NOMO-1 treated with dmso at 0.1 percent for 144 hours (cell line): ENCODE data around the gene SMARCA4.
"Not testable (repeated sequence)": the region's sequence is repeated elsewhere in the genome, so short reads cannot be mapped to it uniquely, and the experiment has no call there.

Experiments used
- DNase-seq: peaks from one replicate; lab custom pipeline; 2025; ENCODE audit not compliant: unreplicated experiment; lab: John Stamatoyannopoulos, UW

The SMARCA4 gene

GRCh38 chr19:10976131-10976892 lies 15.5 kb downstream of the SMARCA4 start:
- DNase-seq = no peak

- no peak for DNase-seq
These were observed 16.9 kb downstream of the SMARCA4 start for GRCh38 chr19:10977742-10978092.

- DNase-seq = peak; percentile 86
These were observed 19.1 kb downstream of the SMARCA4 start for GRCh38 chr19:10979951-10980381.

DNA sequence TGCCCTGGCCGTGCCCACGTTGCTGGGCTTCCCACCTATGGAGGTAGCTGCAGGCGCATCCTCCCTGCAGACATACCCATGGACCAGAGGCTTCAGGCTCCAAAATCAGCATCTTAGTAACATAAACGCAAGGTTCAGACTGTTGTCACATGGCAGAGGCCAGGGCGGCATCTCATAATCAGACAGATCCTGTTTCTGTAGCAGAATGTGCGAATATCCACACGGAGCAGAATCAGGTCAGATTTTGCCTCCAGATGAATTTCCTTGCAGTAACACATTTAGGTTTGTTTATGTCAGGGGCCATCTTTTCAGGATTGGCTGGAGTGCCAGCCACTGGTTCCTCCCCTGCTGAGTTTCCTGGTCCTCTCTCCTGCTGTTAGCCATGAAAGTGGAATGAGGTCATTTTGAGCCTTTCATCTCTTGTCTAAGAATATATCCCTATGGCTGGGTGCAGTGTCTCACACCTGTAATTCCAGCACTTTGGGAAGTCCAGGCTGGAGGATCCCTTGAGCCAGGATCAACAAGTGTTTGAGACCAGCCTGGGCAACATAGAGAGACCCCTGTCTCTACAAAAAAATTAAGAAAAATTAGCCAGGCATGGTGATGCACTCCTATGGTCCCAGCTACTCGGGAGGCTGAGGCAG lies 20.5 kb downstream of the SMARCA4 start:
- no peak for DNase-seq

DNA sequence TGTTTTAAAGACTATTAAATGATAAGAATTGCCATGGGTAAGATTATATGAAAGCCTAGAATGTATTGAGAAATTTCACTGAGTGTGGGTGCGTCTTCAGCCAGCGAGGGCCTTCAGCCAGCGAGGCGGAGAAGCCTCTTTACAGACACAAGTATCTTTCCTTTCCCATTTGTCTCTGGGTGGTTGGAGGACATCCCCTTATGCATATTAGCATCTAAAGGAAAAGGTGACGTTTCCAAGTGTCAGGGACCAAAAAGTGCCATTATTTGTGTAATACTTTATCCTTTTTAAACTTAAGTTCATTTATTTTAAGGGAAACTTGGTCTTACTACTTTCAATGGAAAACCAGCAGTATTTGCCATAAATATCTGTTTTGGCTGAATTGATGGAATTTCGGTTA lies 22.2 kb downstream of the SMARCA4 start:
- DNase-seq = no peak

DNA sequence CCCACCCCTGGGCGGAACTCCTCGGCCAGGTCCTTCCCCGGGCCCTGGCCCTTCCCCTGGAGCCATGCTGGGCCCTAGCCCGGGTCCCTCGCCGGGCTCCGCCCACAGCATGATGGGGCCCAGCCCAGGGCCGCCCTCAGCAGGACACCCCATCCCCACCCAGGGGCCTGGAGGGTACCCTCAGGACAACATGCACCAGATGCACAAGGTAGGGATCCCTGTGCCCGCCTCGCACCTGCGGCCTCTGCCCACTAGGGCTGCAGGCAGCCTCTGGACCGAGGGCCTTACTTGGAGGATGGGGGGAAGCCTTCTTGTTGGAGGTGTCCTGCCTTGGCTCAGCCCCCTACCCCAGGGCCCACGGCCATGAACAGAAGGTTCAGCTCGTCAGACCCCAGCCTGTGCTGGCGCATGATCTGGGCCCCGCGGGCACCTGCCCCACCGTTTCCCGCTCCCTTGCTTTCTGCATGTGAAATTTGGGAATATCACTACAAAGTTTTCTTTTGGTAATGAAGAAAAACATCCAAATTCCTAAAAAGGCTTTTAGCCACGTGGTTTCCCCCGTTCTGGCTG lies 23.4 kb downstream of the SMARCA4 start:
- DNase-seq = no peak

DNA sequence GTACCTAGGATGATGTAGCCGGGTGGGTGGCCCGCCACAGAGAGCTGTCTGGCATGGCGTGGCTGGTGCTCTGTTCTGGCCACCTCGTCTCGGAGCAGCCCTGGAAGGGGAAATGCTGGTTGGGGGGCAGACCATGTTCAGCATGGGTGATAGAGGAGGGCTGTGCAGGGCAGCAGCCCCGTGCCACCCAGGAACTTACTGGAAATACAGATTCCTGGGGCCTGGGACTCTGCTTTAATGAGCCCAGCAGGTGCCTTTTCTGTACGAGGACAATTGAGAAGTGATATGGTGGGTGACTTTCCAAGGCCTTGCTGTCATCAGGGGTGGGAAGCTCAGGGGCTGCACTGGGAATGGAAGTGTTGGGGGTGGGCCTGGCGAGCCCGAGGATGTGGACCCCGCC lies 24.7 kb downstream of the SMARCA4 start:
- DNase-seq = no peak

DNA sequence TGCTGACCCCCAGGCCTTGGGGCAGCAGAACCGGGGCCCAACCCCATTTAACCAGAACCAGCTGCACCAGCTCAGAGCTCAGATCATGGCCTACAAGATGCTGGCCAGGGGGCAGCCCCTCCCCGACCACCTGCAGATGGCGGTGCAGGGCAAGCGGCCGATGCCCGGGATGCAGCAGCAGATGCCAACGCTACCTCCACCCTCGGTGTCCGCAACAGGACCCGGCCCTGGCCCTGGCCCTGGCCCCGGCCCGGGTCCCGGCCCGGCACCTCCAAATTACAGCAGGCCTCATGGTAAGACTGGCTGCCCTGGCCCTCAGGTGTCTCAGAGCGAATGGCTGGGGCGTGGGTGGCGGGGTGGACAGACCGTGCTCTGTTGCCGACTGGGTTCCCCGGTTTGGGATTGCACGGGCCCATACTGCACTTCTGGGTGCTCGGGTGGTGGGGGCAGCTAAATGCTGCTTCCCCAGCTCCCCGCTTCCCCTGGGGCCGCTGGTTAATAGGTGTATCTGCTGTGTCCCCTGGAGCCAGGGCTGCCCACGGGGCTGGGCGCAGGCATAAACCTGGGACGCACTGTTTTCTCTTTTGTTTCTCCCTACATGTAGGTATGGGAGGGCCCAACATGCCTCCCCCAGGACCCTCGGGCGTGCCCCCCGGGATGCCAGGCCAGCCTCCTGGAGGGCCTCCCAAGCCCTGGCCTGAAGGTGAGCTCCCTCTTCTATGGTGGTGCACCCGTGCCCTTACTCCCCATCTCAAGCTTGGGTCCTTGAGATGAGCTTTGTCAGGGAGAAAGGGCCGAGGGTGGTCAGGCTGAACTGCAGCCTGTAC lies 25.7 kb downstream of the SMARCA4 start:
- DNase-seq = no peak

GRCh38 chr19:10987571-10988297 lies 26.9 kb downstream of the SMARCA4 start:
- no peak for DNase-seq

GRCh38 chr19:10988380-10988779 lies 27.6 kb downstream of the SMARCA4 start:
- no peak for DNase-seq

DNA sequence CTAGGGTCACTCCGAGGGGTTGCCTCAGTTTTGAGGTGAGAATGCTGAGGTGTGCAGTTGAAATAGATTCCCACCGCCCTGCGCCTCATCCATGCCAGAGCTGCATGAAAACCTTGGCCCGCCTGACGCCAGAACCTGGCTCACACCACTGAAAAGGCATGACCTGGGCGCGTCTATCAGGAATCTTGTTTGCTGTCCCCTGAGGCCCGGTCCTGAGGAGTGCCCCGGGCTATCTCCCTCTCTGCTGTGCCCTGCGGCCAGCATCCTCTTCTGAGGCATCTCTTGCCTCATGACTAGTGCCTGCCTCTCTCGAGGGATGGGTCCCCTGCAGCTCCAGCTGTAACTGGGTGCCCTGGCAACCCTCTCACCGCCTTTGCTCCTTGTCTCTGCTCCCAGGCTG lies 28.1 kb downstream of the SMARCA4 start:
- no peak for DNase-seq

DNA sequence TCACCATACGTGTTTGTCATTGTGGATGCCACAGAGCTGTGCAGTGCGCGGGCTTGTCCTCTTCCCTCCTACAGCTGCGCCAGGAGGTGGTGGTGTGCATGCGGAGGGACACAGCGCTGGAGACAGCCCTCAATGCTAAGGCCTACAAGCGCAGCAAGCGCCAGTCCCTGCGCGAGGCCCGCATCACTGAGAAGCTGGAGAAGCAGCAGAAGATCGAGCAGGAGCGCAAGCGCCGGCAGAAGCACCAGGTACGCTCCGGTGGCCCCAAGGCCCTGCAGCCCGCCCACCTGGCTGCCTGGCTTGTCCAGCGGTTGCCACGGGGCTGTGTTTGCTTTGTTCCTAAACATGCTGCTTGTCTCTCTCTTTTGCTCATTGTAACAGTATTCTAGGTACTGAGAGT lies 30.2 kb downstream of the SMARCA4 start:
- DNase-seq = no peak

GRCh38 chr19:10991521-10992081 lies 30.8 kb downstream of the SMARCA4 start:
- no peak for DNase-seq

DNA sequence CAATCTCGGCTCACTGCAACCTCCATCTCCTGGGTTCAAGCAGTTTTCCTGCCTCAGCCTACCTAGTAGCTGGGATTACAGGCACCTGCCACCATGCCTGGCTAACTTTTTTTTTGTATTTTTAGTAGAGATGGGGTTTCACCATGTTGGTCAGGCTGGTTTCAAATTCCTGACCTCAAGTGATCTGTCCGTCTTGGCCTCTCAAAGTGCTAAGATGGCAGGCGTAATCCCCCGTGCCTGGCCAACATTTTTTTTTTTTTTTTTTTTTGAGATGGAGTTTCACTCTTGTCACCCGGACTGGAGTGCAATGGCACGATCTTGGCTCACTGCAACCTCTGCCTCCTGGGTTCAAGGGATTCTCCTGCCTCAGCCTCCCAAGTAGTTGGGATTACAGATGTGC lies 31.3 kb downstream of the SMARCA4 start:
- not testable (repeated sequence) for DNase-seq

DNA sequence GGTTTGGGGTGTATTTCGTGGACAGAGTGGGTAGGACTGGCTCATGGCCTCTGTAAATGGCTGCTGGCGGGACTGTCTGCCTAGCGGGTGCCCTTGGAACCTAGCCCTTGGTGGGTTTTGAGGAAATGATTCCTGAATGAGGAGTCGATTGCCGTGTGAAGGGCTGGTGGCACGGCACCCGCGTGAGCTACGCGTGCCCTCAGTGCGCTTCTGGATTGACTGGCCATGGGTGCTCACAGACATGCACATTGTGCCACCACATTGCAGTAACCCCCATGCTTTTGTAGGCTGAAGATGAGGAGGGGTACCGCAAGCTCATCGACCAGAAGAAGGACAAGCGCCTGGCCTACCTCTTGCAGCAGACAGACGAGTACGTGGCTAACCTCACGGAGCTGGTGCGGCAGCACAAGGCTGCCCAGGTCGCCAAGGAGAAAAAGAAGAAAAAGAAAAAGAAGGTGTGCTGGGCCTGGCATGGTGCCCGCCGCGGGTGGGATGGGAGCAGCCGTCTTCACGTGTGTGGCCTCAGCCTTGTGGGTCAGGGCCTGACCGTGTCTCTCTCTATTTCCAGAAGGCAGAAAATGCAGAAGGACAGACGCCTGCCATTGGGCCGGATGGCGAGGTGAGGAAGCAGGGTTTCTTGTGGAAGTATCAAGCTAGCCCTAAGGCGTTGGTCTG lies 35.2 kb downstream of the SMARCA4 start:
- no peak for DNase-seq

DNA sequence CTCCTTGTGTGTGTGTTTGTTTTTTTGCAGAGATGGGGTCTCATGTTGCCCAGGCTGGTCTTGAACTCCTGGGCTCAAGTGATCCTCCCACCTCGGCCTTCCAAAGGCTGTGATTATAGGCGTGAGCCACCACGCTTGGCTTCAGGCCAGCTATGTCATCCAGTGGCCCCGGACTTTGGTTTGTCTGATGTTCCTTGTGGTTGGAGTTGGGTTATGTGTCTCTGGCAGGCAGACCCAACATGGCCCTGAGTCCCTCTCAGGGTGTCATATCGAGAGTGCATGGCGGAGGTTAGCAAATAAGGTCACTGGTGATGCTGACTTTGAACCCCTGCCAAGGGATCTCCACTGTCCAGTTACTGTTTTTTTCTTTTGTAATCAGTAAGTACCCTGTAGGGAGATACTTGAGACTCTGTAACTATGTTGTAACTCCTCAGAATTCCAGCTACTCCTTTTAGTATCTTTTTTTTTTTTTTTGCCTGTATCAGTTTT lies 37.3 kb downstream of the SMARCA4 start:
- no peak for DNase-seq

DNA sequence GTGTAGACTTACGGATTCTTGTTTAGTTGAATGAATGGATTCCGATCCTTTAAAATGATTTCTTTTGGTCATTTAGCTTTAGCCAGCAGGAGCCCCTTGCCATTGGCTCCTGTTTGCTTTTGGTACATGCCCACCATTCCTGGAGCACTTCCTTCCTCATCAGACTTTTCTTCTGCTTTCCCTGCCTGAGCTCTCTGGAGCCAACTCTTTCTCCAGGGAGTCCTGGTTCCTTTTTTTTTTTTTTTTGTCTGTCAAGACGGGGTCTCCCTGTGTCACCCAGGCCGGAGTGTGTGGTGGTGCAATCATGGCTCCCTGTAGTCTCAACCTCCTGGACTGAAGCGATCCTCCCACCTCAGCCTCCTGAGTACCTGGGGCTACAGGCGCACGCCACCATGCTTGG lies 37.8 kb downstream of the SMARCA4 start:
- no peak for DNase-seq

DNA sequence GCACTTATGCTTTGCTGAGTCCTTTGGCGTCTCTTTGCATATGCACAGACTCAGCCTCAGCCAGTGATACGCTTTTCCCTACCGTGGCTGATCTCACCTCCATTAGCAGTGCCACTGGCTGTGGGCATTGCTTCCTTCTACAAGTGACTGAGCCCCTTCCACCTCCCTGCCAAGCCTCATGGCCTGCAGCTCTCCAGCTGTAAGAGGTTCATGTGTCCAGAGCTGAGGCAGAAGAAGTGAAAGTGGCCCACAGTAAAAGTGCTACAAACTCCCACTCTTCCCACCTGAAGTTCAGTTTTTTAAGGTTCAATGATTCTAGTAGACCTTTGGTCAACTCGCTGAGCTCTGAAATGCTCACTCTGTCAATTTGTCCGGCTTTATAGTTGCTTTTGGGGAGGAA lies 44.7 kb downstream of the SMARCA4 start:
- DNase-seq = no peak

DNA sequence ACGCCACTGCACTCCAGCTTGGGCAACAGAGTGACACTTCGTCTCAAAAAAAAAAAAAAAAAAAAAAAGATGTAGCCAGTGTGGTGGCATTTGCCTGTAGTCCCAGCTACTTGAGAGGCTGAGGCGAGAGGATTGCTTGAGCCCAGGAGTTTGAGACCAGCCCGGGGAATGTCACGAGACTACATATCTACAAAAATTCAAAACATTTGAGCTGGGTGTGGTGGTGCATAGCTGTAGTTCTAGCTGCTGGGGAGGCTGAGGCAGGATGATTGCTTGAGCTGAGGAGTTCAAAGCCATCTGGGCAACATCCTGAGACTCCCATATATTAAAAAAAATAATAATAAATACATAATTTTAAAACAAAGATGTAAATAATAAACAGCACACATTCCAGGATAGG lies 46.6 kb downstream of the SMARCA4 start:
- no peak for DNase-seq

DNA sequence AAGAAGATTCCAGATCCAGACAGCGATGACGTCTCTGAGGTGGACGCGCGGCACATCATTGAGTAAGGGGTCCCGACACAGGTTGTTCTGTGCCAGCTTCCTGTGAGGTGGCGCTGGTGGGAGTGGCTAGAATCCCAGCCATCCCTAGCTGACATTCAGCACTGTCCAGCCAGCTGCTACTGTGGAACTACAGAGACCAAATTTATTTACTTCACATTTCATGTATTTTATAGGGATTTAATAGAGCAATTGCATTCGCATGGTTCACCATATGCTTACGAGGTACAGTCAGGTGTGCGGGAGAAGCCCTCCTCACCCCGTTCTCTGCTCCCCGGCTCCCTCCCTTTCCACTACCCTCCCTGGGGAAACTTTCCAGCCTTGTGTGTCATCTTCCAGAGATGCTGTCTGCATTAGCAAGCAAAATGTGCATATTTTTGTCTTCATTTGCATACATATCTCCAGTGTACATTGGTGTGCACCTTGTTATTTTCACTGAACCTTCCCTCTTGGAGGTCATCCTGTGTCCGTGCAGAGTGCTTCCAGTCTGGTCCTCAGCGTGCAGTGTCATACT lies 47.2 kb downstream of the SMARCA4 start:
- DNase-seq = no peak
